GM18507 (cell line): ENCODE data around the gene NUP93.

Source experiments
- DNase-seq: peaks from one replicate; pipeline ENCODE4 v3.0.0; 2011; ENCODE audit warnings: low read depth; ENCODE audit not compliant: insufficient read length; ENCODE audit errors: extremely low spot score
- FAIRE-seq: peaks from 2 replicates; lab custom pipeline; 2011; peaks lifted over from hg19 to GRCh38; lab: Jason Lieb, UNC

The NUP93 gene

GRCh38 chr16:56836410-56837230 is 106.7 kb downstream of the NUP93 start:
- DNase-seq: no peak

GRCh38 chr16:56838622-56839337 is 108.9 kb downstream of the NUP93 start:
- FAIRE-seq (no peak), DNase-seq (no peak)

More at GRCh38 chr16:56836410-56837230, 106.7 kb downstream of the NUP93 start:
- no peak for FAIRE-seq

- FAIRE-seq (no peak), DNase-seq (no peak)
Observed at GRCh38 chr16:56841233-56841632, 111.3 kb downstream of the NUP93 start.

- DNase-seq (no peak), FAIRE-seq (no peak)
Observed at GRCh38 chr16:56841659-56842058, 111.7 kb downstream of the NUP93 start.

GRCh38 chr16:56842133-56842532 is 112.2 kb downstream of the NUP93 start:
- FAIRE-seq (no peak), DNase-seq (no peak)

- no peak for FAIRE-seq
Observed at GRCh38 chr16:56844056-56844455, 114.1 kb downstream of the NUP93 start.

GRCh38 chr16:56847173-56847910 is 117.4 kb downstream of the NUP93 start:
- no peak for DNase-seq
- FAIRE-seq: no peak

More at GRCh38 chr16:56844056-56844455, 114.1 kb downstream of the NUP93 start:
- no peak for DNase-seq

GRCh38 chr16:56848029-56848936 is 118.4 kb downstream of the NUP93 start:
- no peak for DNase-seq
- no peak for FAIRE-seq

- no peak for DNase-seq
- no peak for FAIRE-seq
Observed at GRCh38 chr16:56848955-56849689, 119.2 kb downstream of the NUP93 start.

- no peak for DNase-seq
- FAIRE-seq: no peak
Observed at GRCh38 chr16:56849690-56850680, 120.1 kb downstream of the NUP93 start.

GRCh38 chr16:56851671-56852400 is 121.9 kb downstream of the NUP93 start:
- FAIRE-seq (no peak), DNase-seq (no peak)

- FAIRE-seq: no peak
- DNase-seq: no peak
Observed at GRCh38 chr16:56852401-56852730, 122.4 kb downstream of the NUP93 start.

- no peak for DNase-seq
- FAIRE-seq: no peak
Observed at GRCh38 chr16:56852968-56853367, 123.0 kb downstream of the NUP93 start.

- DNase-seq: no peak
- FAIRE-seq: no peak
Observed at GRCh38 chr16:56855201-56855600, 125.3 kb downstream of the NUP93 start.

GRCh38 chr16:56855946-56856345 is 126.0 kb downstream of the NUP93 start:
- DNase-seq (no peak), FAIRE-seq (no peak)

- FAIRE-seq (no peak), DNase-seq (no peak)
Observed at GRCh38 chr16:56856876-56857447, 127.0 kb downstream of the NUP93 start.

GRCh38 chr16:56858374-56858773 is 128.4 kb downstream of the NUP93 start:
- no peak for DNase-seq
- FAIRE-seq: no peak
